Measurements from ENCODE around the gene AQP6.

Gene AQP6

DNA sequence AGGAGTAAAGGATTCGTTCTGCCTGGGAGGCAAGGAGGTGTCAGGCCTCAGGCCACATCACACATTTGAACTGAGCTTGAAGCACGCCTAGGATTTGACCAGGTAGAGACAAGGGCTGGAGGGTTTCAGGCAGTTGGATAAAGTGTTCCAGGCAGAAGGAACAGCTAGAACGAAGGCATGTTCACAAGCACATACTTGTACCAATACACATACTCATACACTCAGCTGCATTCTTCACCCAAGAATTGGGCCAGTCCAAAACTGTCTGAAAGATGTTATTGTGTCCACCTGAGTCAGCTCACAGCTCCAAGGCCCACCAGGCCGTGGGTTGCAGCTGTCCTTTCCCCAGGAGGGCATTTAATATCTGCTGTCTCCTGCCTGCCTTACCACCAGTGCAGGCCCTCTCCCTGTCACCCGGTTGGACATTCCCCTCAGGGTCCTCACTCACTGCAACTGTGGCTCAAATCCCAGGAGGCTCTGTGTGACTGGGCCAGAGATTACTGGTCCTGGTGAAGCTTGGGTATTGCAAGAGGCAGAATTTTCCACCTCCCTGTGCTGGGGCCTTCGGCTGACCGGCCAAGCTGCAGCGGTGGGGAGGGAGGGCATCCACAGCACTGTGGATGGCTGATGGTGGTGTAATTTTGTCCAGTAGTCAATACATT is 35.0 kb upstream of the AQP6 start:
- TF ChIP-seq, protein P1, sequence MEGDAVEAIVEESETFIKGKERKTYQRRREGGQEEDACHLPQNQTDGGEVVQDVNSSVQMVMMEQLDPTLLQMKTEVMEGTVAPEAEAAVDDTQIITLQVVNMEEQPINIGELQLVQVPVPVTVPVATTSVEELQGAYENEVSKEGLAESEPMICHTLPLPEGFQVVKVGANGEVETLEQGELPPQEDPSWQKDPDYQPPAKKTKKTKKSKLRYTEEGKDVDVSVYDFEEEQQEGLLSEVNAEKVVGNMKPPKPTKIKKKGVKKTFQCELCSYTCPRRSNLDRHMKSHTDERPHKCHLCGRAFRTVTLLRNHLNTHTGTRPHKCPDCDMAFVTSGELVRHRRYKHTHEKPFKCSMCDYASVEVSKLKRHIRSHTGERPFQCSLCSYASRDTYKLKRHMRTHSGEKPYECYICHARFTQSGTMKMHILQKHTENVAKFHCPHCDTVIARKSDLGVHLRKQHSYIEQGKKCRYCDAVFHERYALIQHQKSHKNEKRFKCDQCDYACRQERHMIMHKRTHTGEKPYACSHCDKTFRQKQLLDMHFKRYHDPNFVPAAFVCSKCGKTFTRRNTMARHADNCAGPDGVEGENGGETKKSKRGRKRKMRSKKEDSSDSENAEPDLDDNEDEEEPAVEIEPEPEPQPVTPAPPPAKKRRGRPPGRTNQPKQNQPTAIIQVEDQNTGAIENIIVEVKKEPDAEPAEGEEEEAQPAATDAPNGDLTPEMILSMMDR (IDR thresholded peaks at IDR 0.05; ENCODE audit: borderline replicate concordance, insufficient read depth, low read depth, low read length): no peak
- H3K4me3 ChIP-seq (ENCODE audit: low read depth, low read length): no peak overlapping the region

DNA sequence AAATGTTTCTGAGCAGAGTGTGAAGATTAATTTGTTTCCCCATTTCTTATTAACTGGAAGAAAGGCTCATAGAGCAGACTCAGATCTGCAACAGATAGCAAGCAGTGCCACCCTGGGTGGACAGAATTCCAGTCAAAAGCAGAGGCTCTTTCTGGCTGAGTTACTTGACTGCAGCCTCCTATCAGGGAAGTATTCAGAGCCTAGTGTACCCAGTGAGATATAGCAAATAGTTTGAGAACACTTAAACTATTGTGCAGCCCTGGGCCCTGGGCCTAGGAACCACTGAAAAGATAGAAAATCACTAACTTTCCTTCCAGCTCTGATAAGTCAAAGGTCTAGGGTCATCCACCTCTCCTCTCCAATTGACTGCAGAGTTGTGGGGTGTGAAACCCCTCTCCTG is 33.4 kb upstream of the AQP6 start:
- no peak overlapping the region for H3K4me3 ChIP-seq (ENCODE audit: low read depth, low read length)

DNA sequence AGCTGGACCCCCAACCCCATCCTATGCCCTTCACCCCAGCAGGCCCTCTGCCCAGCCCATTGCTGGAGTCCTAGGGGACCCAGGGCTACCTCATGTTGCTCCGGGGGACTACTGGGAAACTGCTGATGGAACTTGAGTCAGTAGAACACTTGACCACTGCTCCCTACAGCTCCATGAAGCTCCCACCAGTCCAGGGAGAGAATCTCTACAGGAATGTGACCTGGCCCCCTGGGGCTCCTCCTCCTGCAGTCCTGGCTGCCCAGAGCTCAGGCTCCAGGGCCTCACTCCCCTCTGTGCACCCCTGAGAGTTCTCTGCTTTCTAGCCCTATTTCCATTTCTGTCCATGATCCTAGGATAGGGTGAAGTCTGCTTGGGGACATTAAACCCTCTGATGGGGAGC is 33.0 kb upstream of the AQP6 start:
- TF ChIP-seq, protein P1 (IDR thresholded peaks at IDR 0.05; ENCODE audit: borderline replicate concordance, insufficient read depth, low read depth, low read length): no peak
- H3K4me3 ChIP-seq (ENCODE audit: low read depth, low read length): no peak overlapping the region

More for the DNA sequence above, 33.4 kb upstream of the AQP6 start:
- TF ChIP-seq, protein P1 (IDR thresholded peaks at IDR 0.05; ENCODE audit: borderline replicate concordance, insufficient read depth, low read depth, low read length): no peak

DNA sequence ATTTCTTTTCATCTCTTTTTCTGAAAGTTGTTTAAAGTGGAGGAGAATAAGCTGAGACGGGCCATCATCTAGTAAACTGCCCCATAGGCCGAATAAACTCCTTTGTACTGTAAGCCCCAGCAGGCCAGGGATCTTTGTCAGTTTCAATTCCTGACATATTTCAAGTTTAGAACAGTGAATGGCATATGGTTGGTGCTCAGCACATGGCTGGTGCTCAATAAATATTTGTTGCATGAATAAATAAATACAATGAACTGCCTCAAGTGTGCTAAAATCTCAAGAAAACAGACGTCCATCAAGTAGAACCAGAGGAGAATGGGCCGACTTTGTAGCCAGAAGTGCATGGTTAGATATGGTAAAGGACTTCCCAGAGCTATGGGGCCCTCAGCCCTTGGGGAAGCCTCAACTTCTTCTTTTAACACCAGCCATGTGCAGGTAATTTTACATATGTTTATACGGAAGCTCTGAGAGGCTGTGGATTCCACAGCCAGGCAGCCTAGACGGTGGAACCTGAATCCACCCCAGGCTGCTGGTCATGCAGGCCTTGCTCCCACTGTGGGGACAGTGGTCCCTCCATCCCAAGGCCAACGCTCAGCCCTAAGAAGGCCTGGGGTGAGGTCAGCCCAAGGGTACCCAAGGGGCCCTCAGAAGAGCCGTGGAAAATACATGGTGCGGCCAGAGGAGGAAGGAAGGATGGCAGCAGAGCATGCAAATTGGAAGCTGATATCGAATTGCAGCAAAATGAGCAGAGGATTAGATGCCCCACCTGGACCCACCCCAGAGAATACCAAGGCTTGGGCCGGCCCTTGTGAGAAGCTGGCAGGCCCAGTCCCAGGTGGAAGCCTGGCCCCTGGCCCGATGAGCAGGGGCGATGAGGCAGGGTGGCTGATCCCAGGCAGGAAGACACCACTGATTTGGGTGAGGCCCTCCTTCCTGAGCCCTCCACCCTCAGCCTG is 30.9 kb upstream of the AQP6 start:
- H3K4me3 ChIP-seq (ENCODE audit: low read depth, low read length): no peak overlapping the region
- TF ChIP-seq, protein P1 (IDR thresholded peaks at IDR 0.05; ENCODE audit: borderline replicate concordance, insufficient read depth, low read depth, low read length): no peak

DNA sequence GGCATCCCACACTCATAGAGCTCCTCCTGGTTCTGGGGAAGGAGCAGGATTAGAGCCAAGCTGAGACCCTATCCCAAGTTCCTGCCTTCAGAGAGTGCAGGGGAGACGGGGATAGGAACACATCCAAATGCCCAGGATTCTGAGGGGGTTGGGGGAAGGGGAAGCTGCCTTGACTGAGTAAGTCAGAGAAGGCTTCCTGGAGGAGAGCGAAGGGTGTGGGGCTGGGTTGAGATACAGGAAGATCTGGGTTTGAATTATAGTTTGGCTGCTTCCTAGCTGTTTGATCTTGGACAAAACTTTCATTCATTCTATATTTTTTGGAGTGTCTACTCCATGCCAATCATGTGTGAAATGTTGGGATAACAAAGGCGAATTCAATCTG is 30.2 kb upstream of the AQP6 start:
- TF ChIP-seq, protein P1 (IDR thresholded peaks at IDR 0.05; ENCODE audit: borderline replicate concordance, insufficient read depth, low read depth, low read length): no peak

DNA sequence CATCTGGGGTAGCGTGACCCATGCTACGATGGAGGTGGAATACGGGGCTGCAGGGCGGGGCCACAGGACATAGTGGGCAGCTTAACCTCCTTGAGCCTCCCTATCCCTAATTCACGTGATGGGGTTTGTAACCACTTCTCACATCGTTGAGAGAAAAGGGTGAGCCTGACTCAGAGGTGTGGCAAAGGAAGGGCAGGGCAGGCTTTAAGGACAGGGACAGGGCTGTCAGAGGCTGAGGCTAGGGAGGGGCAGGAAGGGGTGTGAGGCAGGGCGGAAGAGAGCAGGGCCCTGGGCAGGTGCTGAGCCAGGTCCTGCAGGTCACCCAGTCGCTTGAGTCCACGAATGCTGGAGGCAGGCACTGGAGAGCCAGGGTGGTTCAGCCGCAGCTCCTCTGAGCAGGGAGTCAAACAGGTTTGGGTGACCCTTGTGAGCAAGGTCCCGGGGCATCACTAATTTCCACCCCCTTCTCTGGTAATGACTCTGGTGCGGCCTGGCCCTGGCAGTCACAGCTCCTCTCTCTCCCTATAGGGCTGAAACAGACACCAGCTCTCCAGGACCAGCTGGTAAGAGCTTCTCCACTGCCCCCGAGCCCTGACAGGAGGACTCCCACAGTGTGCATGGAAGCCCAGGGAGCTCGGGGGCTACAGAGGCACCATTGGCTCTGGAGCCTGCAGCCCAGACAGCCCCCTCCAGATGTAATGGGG is 29.7 kb upstream of the AQP6 start:
- H3K4me3 ChIP-seq (ENCODE audit: low read depth, low read length): no peak overlapping the region
- TF ChIP-seq, protein P1 (IDR thresholded peaks at IDR 0.05; ENCODE audit: borderline replicate concordance, insufficient read depth, low read depth, low read length): no peak

More for the DNA sequence above, 30.2 kb upstream of the AQP6 start:
- H3K4me3 ChIP-seq (ENCODE audit: low read depth, low read length): no peak overlapping the region
